HG02884 (cell line): ENCODE measurements around the gene KLK13.
A peak's percentile ranks its signal among the peaks of the same experiment; 100 is the strongest.

ENCODE experiments used
- ATAC-seq: cut with Tn5 transposase; IDR thresholded peaks from one replicate; pipeline ENCODE4 v1.9.1; 2021; ENCODE audit warnings: mild to moderate bottlenecking, moderate library complexity; ENCODE audit not compliant: unreplicated experiment

KLK13 gene, protein sequence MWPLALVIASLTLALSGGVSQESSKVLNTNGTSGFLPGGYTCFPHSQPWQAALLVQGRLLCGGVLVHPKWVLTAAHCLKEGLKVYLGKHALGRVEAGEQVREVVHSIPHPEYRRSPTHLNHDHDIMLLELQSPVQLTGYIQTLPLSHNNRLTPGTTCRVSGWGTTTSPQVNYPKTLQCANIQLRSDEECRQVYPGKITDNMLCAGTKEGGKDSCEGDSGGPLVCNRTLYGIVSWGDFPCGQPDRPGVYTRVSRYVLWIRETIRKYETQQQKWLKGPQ

GRCh38 chr19:51064534-51065220, at the start of gene KLK13:
TSS of gene KLK13 (minus strand) at chr19:51065092. CDS start at chr19:51065067, 25 bp downstream.
- ATAC-seq = no peak

GRCh38 chr19:51114087-51114729, 49.3 kb upstream of the KLK13 start:
- ATAC-seq = no peak

GRCh38 chr19:51111606-51112005, 46.7 kb upstream of the KLK13 start:
- no peak for ATAC-seq

DNA sequence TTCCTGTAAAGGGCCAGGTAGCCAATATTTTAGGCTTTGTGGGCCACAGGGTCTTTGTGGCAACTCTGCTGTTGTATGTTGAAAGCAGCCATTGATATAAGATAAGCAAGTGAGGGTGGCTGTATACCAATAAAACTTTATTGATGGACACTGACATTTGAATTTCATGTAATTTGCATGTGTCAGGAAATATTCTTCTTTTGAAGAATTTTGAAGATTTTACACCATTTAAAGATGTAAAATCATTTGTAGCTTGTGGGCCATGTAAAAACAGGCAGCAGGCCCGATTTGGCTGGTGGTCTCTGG, 45.7 kb upstream of the KLK13 start:
- ATAC-seq = no peak

DNA sequence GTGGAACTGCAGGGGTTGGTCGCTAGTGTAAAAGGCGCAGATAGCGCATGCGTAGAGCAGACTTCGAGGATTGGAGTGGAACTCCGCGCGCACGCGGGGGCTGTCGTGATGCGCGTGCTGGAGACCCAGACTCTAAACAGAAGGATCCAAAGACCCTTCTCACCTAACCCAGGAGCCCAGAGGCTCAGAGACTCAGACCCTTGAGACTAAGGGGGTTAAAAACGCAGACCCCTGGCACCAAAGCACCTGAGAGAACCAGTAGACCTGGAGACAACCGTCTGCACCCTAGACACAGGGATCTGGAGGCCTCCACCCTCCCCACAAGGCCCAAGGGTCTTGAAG, 43.9 kb upstream of the KLK13 start:
- peak; percentile 10 for ATAC-seq

DNA sequence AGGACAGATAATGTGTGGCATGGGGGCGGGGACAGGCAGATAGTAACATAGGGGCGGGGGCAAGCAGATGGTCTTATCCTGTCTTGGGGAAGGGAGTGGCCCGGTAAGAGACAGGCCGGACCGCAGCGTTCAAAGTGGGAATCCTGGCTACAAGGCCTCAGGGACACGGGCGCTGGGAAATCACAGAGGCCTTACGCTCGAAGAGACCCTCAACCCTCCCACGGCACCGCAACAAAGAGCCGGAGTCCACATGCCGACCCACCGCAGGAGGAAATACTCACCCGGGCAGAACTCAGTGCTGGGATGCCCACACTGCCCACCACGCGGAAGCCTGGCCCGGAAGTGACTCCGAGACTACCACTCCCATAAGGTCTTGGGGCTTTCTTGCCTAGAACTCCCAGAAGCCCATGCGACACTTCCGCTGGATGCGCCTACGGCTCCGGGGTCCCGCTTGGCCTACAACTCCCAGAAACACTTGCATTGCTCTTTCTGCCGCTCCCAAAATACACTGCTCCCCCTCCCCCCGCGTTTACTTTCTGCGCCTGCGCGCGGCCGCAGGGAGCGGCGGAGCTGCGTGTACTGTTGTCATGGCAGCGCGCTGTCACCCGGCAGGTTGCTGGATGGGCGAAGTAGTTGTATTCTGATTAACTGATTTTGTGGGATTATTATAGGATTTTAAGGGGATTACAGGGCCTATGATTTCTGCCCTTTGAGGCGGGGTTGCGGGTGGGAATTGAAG, 43.3 kb upstream of the KLK13 start, which contains the start of gene CTU1:
CTU1 (minus strand) TSS at position 344 of the 739 bp plus-strand sequence. CDS start 3,840 bp downstream, outside the sequence.
- ATAC-seq = peak; percentile 95

DNA sequence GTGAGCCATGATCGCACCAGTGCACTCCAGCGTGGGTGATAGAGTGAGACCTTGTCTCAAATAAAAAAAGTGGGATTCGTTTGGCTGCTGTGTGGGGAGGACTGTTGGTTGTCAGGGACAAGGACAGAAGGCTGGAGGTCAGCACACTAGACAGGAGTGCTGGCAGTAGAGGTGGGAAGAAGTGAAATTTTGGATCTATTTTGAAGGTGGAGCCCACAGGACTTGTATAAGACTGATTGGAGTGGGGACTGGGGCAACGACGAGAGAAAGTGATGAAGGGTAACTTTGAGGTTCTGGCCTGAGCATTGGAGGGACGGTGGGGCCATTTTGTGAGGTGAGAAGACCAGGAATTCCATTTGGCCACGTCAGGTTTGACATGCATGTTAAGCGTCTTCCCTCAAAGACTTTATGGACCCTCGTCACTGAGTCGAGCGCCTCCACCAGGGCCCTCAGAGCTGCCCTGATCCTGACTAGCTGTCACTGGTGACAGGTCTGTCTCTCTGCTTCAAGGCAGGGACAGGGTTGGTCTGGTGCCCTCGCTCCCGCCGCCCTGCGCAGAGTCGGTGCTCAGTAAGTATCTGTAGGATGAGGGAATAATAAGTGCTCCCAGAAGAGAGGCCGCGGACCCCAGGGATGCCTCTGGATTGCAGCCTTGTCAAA, 42.6 kb upstream of the KLK13 start:
- ATAC-seq = no peak

GRCh38 chr19:51103926-51104341, 39.0 kb upstream of the KLK13 start:
- no peak for ATAC-seq

- no peak for ATAC-seq
Measured at GRCh38 chr19:51102991-51103390, 38.1 kb upstream of the KLK13 start.

GRCh38 chr19:51101171-51101865, 36.4 kb upstream of the KLK13 start:
- no peak for ATAC-seq

- ATAC-seq = no peak
Measured at GRCh38 chr19:51100601-51101000, 35.7 kb upstream of the KLK13 start.

- no peak for ATAC-seq
Measured at GRCh38 chr19:51099047-51099382, 34.1 kb upstream of the KLK13 start.

GRCh38 chr19:51098365-51099046, 33.6 kb upstream of the KLK13 start:
- ATAC-seq = no peak

DNA sequence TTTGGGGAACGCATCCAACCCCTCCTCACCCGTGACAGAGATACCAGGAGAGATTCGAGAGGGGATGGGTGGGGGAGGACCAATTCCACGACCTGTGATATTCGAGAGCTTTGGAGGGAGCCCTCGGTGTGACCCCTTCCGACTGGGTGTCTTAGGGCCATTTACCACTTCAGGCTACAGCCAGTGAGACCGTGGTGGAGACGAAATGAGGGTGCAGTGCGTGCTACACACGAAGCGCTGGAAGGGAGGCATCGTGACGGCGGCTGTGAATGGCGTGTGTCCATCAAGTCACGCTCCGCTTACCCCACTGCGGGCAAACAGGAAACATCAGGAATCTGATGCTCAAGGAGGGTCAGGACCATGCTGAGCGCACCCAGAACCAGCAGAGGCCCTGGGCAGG, 32.9 kb upstream of the KLK13 start:
- no peak for ATAC-seq

DNA sequence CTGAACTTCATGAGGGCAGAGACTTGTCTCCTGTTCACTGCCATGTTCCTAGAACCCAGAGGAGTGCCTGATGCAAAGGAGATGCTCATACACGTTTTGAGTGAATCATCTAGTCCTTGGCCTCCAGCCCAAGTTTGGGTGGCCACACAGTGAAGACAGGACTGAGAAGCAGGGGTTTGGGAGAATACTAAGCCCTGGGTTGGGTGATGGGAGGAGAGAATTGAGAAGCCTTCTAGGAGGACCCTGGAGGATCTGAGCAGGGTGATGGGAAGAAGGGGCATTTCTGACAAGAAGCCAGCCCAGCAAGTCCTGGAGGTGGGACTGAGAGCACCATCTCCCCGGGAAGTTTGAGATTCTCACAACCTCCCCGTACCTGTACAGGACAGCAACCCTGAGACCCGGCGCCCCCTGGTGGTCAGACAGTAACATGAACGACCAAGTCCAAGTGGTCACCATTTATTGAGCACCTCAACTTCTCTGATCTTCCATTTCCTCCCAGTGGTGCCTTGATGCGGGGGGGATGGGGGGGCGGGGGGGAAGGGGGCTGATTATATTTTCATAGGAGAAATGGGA, 32.4 kb upstream of the KLK13 start:
- ATAC-seq = no peak

DNA sequence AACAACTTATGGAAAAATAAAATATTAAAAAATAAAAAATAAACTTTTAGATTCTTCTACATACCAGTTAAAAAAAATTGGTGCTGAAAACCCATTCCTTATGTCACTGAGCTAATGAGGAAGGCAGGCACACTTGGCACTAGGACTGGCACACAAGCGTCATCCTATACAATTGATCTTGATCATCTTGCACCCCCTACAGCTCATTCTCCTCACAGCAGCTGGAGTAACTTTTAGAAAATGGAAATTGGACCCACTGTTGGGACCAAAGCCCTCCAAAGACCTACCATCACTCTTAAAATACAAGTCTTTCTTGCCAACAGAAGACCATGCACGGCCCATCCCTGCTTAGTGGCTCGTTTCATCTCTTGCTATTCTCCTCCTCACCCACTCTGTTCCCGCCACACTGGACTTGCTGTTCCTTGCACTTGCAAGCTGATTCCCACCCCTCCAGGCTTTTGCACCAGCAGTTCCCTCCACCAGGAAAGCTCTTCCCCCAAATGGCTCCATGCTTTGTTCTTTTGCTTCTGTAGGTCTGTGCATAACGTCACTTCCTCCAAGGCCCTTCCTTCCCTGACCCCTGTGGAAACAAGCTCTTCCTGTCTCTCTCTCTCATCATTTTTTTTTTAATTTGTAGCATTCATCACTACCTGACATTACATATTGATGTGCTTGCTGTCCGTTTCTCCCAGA, 31.7 kb upstream of the KLK13 start:
- no peak for ATAC-seq

DNA sequence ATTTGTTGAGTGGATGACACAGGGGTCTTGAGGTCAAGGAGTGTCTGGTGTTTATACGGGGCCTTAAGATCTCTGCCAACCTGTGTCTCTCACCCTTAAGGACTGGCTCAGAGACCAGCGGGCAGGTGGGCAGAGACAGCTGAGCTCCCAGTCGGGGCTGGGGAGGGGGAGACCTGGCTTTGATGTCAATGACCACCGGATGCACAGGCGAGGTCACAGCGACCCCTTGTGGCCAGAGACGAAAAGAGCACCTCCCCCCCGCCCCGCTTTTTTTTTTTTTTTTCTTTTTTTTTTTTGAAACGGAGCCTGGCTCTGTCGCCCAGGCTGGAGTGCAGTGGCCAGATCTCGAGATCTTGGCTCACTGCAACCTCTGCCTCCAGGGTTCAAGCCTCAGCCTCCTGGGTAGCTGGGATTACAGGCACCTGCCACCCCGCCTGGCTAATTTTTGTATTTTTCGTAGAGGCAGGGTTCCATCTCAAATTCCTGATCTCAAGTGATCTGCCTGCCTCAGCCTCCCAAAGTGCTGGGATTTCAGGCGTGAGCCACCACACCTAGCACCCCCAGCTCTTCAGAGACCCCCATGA, 29.9 kb upstream of the KLK13 start:
- ATAC-seq = no peak

- ATAC-seq = no peak
Measured at GRCh38 chr19:51093510-51094345, 28.8 kb upstream of the KLK13 start.
